Measurements from ENCODE around the gene ANKS4B.
"Not testable (repeated sequence)": the region's sequence is repeated elsewhere in the genome, so short reads cannot be mapped to it uniquely, and the experiment has no call there.

Gene ANKS4B

GRCh38 chr16:21281698-21282389, 48.3 kb downstream of the ANKS4B start:
- DNase-seq (ENCODE audit: low spot score): no peak
- no peak overlapping the region for H3K4me3 ChIP-seq
- H3K27ac ChIP-seq: no peak overlapping the region
- TF ChIP-seq CTCF (IDR thresholded peaks at IDR 0.05): no peak

GRCh38 chr16:21283521-21284289, 50.2 kb downstream of the ANKS4B start:
- Histone ChIP-seq H3K27ac (peak overlapping the region; percentile 66 to 84), H3K4me3 (peak overlapping the region; percentile 73)
- TF ChIP-seq CTCF (IDR thresholded peaks at IDR 0.05): peak; percentile 34
- no peak for DNase-seq (ENCODE audit: low spot score)

- peak overlapping the region; percentile 73 for H3K4me3 ChIP-seq
- DNase-seq (ENCODE audit: low spot score): no peak
- H3K27ac ChIP-seq: no peak overlapping the region
- no peak for TF ChIP-seq CTCF (IDR thresholded peaks at IDR 0.05)
Measured at GRCh38 chr16:21284414-21284813, 50.9 kb downstream of the ANKS4B start.

GRCh38 chr16:21285314-21285713, 51.8 kb downstream of the ANKS4B start:
- peak overlapping the region in 1 of 2 donors; percentile 41 for H3K27ac ChIP-seq
- TF ChIP-seq CTCF (IDR thresholded peaks at IDR 0.05): no peak
- H3K4me3 ChIP-seq: no peak overlapping the region
- DNase-seq (ENCODE audit: low spot score): no peak

GRCh38 chr16:21289789-21290188, 56.3 kb downstream of the ANKS4B start:
- DNase-seq (ENCODE audit: low spot score); H3K27ac ChIP-seq; H3K4me3 ChIP-seq: not testable (repeated sequence)

- peak; percentile 57 for TF ChIP-seq CTCF (IDR thresholded peaks at IDR 0.05)
- peak overlapping the region; percentile 68 to 94 for H3K27ac ChIP-seq
- peak; percentile 98 for DNase-seq (ENCODE audit: low spot score)
- peak overlapping the region; percentile 73 for H3K4me3 ChIP-seq
Measured at GRCh38 chr16:21300309-21301167, 67.0 kb downstream of the ANKS4B start.

Measured in coronary artery (tissue), 2 donors.